Parathyroid adenoma (tissue), 2 donors: ENCODE results near the gene ZFHX3.

Experiments used
- H2AFZ ChIP-seq: fragments of 300-600 bp; sonication (generic); one replicate; pipeline ENCODE4 v1.7.0; 2017; ENCODE audit warnings: antibody characterized with exemption, mild to moderate bottlenecking
- H3K27ac ChIP-seq: fragments of 300-600 bp; sonication (generic); one replicate; pipeline ENCODE4 v1.7.0; 2017
- H3K27me3 ChIP-seq: fragments of 300-600 bp; sonication (generic); one replicate; pipeline ENCODE4 v1.7.0; 2017; ENCODE audit warnings: low read length; ENCODE audit not compliant: control insufficient read depth, insufficient read depth
- H3K36me3 ChIP-seq: fragments of 300-600 bp; sonication (generic); one replicate; pipeline ENCODE4 v1.7.0; 2017; ENCODE audit warnings: low read length; ENCODE audit not compliant: control insufficient read depth, insufficient read depth
- H3K4me1 ChIP-seq: fragments of 300-600 bp; sonication (generic); one replicate; pipeline ENCODE4 v1.7.0; 2017; ENCODE audit warnings: control low read depth
- H3K4me2 ChIP-seq: fragments of 300-600 bp; sonication (generic); one replicate; pipeline ENCODE4 v1.7.0; 2017; ENCODE audit warnings: low read length
- H3K4me3 ChIP-seq: fragments of 300-600 bp; sonication (generic); one replicate; pipeline ENCODE4 v1.7.0; 2017; ENCODE audit warnings: low read depth, low read length
- H3K79me2 ChIP-seq: fragments of 300-600 bp; sonication (generic); one replicate; pipeline ENCODE4 v1.7.0; 2017; ENCODE audit warnings: control low read depth
- H3K9ac ChIP-seq: fragments of 300-600 bp; sonication (generic); one replicate; pipeline ENCODE4 v1.7.0; 2017; ENCODE audit warnings: mild to moderate bottlenecking
- H3K9me3 ChIP-seq: fragments of 300-600 bp; sonication (generic); one replicate; pipeline ENCODE4 v1.7.0; 2017; ENCODE audit warnings: low read length; ENCODE audit not compliant: control insufficient read depth
- CTCF ChIP-seq: fragments of 300-600 bp; sonication (generic); IDR thresholded peaks from one replicate; pipeline ENCODE4 v1.7.0; 2017; ENCODE audit warnings: antibody characterized with exemption, mild to moderate bottlenecking
- donor health status: primary hyperparathyroidism.

Gene ZFHX3

GRCh38 chr16:73062743-73063733 lies 15.1 kb upstream of the ZFHX3 start:
- peaks cover 13% of the 10 kb centered on the region for H3K27me3 ChIP-seq
- H2AFZ ChIP-seq, result no peak overlapping the region
- H3K27ac ChIP-seq, result no peak overlapping the region
- no peaks in the 10 kb centered on the region for H3K36me3 ChIP-seq
- H3K4me1 ChIP-seq, result peaks cover 10% of the 10 kb centered on the region
- peaks cover 15% of the 10 kb centered on the region for H3K79me2 ChIP-seq
- no peaks in the 10 kb centered on the region for H3K9me3 ChIP-seq
- no peak for TF ChIP-seq CTCF
- no peak overlapping the region for H3K4me2 ChIP-seq
- H3K9ac ChIP-seq, result no peak overlapping the region
- no peak overlapping the region for H3K4me3 ChIP-seq

DNA sequence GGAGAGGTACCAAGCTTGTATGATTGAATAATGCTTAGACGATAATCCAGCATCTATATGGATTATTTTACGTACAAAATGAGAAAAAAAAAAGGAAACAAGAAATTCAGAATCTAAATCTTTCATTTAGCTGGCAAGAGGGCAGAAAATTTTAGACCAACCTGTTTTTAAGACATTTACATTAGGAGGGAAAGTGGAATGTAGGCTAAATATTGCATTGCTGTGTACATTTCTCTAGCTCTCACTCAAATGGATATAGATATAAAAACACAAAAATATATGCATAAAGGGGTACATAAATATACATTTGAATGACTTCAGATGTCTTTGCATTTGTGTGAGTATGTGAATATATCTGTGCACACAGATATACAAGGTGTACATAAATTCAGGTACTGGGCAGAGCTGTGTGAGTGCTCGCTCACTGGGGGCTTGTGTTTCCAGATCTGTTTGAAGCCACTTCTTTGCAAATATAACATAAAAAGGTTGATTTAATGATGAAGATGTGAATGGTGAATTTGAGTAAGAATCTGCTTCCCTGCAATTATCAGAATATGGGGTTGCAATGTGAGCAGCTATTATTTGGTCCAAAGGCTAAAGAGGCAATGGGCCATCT lies 14.2 kb upstream of the ZFHX3 start:
- no peaks in the 10 kb centered on the region for H3K36me3 ChIP-seq
- H3K9me3 ChIP-seq, result no peaks in the 10 kb centered on the region
- peaks cover 7% of the 10 kb centered on the region for H3K4me1 ChIP-seq
- TF ChIP-seq CTCF, result no peak
- H3K9ac ChIP-seq, result no peak overlapping the region
- no peak overlapping the region for H3K4me3 ChIP-seq
- peaks cover 13% of the 10 kb centered on the region for H3K27me3 ChIP-seq
- no peak overlapping the region for H3K4me2 ChIP-seq
- peaks cover 15% of the 10 kb centered on the region for H3K79me2 ChIP-seq
- H3K27ac ChIP-seq, result no peak overlapping the region
- H2AFZ ChIP-seq, result no peak overlapping the region

DNA sequence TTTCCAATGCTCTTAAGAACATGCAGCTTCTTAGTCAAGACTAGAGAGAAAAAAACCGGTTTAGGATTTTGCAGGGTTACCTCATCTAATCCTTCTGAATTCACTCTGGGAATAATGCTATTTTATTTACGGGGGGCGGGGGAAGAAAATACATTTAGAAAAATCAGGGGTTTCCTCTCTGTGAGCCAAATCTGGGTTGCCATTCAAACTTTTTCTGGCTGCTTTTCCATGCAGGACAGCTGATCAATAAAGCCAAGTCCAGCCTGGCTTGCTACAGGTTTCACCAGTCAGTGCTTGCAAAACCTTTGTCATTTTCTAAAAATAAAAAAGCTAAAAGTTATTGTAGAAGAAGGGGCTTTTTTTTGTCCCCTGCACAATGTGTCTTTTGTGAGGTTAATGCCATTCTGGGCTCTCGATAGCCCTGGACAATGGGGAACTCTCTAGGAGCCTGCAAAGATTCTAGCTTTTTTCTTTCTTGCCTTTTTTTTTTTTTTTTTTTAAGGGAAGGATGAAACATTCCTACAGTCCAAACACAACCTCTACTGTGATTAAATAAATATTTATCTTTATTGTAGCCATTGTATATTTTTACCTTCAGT lies 13.1 kb upstream of the ZFHX3 start:
- no peak for TF ChIP-seq CTCF
- Histone ChIP-seq H3K79me2 (peaks cover 15% of the 10 kb centered on the region), H3K27me3 (peaks cover 12% of the 10 kb centered on the region), H3K36me3 (no peaks in the 10 kb centered on the region), H2AFZ (no peak overlapping the region), H3K9me3 (no peaks in the 10 kb centered on the region), H3K4me2 (no peak overlapping the region), H3K9ac (no peak overlapping the region), H3K4me3 (no peak overlapping the region), H3K4me1 (peaks cover 14% of the 10 kb centered on the region), H3K27ac (no peak overlapping the region)

DNA sequence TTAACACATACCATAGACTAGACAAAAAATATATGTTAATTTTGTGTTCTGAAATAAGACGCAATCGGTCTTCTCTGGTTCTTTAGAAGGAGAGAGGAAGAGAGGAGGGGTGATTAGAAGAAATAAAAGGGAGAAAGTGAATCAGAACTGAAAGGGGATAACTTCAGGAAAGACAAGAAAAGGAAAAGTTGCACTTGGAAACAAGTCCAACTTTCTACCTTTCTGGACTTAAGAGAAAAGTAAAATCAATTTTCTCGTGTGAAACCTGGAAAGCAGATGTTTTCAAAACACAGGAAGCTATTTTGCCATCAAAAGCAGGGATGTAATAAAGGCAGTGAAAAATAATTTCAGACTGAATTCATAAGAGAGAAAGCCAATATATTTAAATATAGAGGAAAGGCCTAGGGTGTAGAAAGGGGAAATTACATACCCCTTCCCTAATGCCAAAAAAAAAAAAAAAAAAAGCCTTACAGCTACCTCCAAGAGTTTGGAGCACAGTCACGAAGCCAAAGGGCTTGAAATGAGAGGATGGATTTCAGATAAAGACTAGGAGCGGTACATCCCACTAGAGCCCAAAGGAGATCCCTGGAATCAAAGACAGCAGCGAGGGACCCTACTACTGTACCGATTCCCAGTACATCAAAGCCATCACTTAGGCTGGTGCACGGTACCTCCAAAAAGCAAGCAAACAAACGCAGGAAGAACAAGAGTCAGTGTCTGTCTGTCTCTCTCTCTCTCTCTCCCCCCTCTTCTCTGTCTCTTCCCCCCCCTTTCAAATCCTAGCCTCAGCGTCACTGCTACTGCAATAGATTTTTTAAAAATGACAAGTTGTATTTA lies 12.1 kb upstream of the ZFHX3 start:
- Histone ChIP-seq H2AFZ (no peak overlapping the region), H3K79me2 (peaks cover 17% of the 10 kb centered on the region), H3K4me2 (peak overlapping the region; percentile 74), H3K27me3 (peaks cover 7% of the 10 kb centered on the region), H3K27ac (no peak overlapping the region), H3K36me3 (no peaks in the 10 kb centered on the region), H3K9ac (no peak overlapping the region), H3K9me3 (no peaks in the 10 kb centered on the region), H3K4me3 (peak overlapping the region; percentile 70), H3K4me1 (peaks cover 22% of the 10 kb centered on the region)
- no peak for TF ChIP-seq CTCF
